Measurements from ENCODE around the gene DNAH7. TPM values are rescaled to one million over a fixed set of nuclear protein-coding genes. Genes with fewer than 3 reads are reported as not detected.

The DNAH7 gene
- total and polyA plus RNA-seq, 2 donors from 2014 or later, result 3.8 to 15.7 TPM

- Histone ChIP-seq H3K4me3 (ENCODE audit: low read length in 3 of 3) (no peak overlapping the region), H3K27ac (ENCODE audit: low read depth in 2 of 2, low read length in 2 of 2) (no peak overlapping the region), H3K9me3 (ENCODE audit: control insufficient read depth in 2 of 3, insufficient read depth in 1 of 3, low read length in 3 of 3) (no peaks in the 10 kb centered on the region), H3K4me1 (ENCODE audit: control insufficient read depth in 2 of 3, insufficient read depth in 2 of 3, low read depth in 1 of 3, low read length in 3 of 3) (no peaks in the 10 kb centered on the region), H3K27me3 (ENCODE audit: control insufficient read depth, insufficient read depth, low read length) (no peaks in the 10 kb centered on the region), H3K36me3 (ENCODE audit: control insufficient read depth in 2 of 3, insufficient read depth in 3 of 3, low read length in 3 of 3) (no peaks in the 10 kb centered on the region), H3K9ac (ENCODE audit: low read length in 3 of 3) (no peak overlapping the region)
- no peak for TF ChIP-seq CTCF (IDR thresholded peaks at IDR 0.05; ENCODE audit: borderline replicate concordance, extremely low read depth, insufficient read depth)
- FAIRE-seq (no peak), DNase-seq (no peak)
- intact Hi-C loops (cut with DNase I), result no loop called here
Observed at GRCh38 chr2:195824478-195824877, 244.2 kb downstream of the DNAH7 start.

GRCh38 chr2:195823206-195823605, 245.4 kb downstream of the DNAH7 start:
- no peaks in the 10 kb centered on the region for H3K36me3 ChIP-seq (ENCODE audit: control insufficient read depth in 2 of 3, insufficient read depth in 3 of 3, low read length in 3 of 3)
- H3K4me3 ChIP-seq (ENCODE audit: low read length in 3 of 3), result no peak overlapping the region
- no peaks in the 10 kb centered on the region for H3K27me3 ChIP-seq (ENCODE audit: control insufficient read depth, insufficient read depth, low read length)
- H3K27ac ChIP-seq (ENCODE audit: low read depth in 2 of 2, low read length in 2 of 2), result no peak overlapping the region
- TF ChIP-seq CTCF (IDR thresholded peaks at IDR 0.05; ENCODE audit: borderline replicate concordance, extremely low read depth, insufficient read depth), result no peak
- H3K9me3 ChIP-seq (ENCODE audit: control insufficient read depth in 2 of 3, insufficient read depth in 1 of 3, low read length in 3 of 3), result no peaks in the 10 kb centered on the region
- no peak overlapping the region for H3K9ac ChIP-seq (ENCODE audit: low read length in 3 of 3)
- DNase-seq (no peak), FAIRE-seq (no peak)
- intact Hi-C loops (cut with DNase I), result no loop called here
- no peaks in the 10 kb centered on the region for H3K4me1 ChIP-seq (ENCODE audit: control insufficient read depth in 2 of 3, insufficient read depth in 2 of 3, low read depth in 1 of 3, low read length in 3 of 3)

GRCh38 chr2:195821566-195821932, 247.1 kb downstream of the DNAH7 start:
- no peak for TF ChIP-seq CTCF (IDR thresholded peaks at IDR 0.05; ENCODE audit: borderline replicate concordance, extremely low read depth, insufficient read depth)
- no peak for DNase-seq

GRCh38 chr2:195820867-195821565, 247.6 kb downstream of the DNAH7 start:
- Histone ChIP-seq H3K36me3 (ENCODE audit: control insufficient read depth in 2 of 3, insufficient read depth in 3 of 3, low read length in 3 of 3) (no peaks in the 10 kb centered on the region), H3K9me3 (ENCODE audit: control insufficient read depth in 2 of 3, insufficient read depth in 1 of 3, low read length in 3 of 3) (no peaks in the 10 kb centered on the region), H3K9ac (ENCODE audit: low read length in 3 of 3) (no peak overlapping the region), H3K4me3 (ENCODE audit: low read length in 3 of 3) (no peak overlapping the region), H3K4me1 (ENCODE audit: control insufficient read depth in 2 of 3, insufficient read depth in 2 of 3, low read depth in 1 of 3, low read length in 3 of 3) (no peaks in the 10 kb centered on the region), H3K27me3 (ENCODE audit: control insufficient read depth, insufficient read depth, low read length) (no peaks in the 10 kb centered on the region), H3K27ac (ENCODE audit: low read depth in 2 of 2, low read length in 2 of 2) (no peak overlapping the region)
- no peak for TF ChIP-seq CTCF (IDR thresholded peaks at IDR 0.05; ENCODE audit: borderline replicate concordance, extremely low read depth, insufficient read depth)
- intact Hi-C loops (cut with DNase I), result no loop called here
- DNase-seq (no peak), FAIRE-seq (no peak)

More at GRCh38 chr2:195821566-195821932, 247.1 kb downstream of the DNAH7 start:
- Histone ChIP-seq H3K27me3 (ENCODE audit: control insufficient read depth, insufficient read depth, low read length) (no peaks in the 10 kb centered on the region), H3K9me3 (ENCODE audit: control insufficient read depth in 2 of 3, insufficient read depth in 1 of 3, low read length in 3 of 3) (no peaks in the 10 kb centered on the region), H3K4me1 (ENCODE audit: control insufficient read depth in 2 of 3, insufficient read depth in 2 of 3, low read depth in 1 of 3, low read length in 3 of 3) (no peaks in the 10 kb centered on the region), H3K36me3 (ENCODE audit: control insufficient read depth in 2 of 3, insufficient read depth in 3 of 3, low read length in 3 of 3) (no peaks in the 10 kb centered on the region), H3K27ac (ENCODE audit: low read depth in 2 of 2, low read length in 2 of 2) (no peak overlapping the region), H3K9ac (ENCODE audit: low read length in 3 of 3) (no peak overlapping the region), H3K4me3 (ENCODE audit: low read length in 3 of 3) (no peak overlapping the region)
- intact Hi-C loops (cut with DNase I), result no loop called here
- FAIRE-seq, result no peak

All from kidney (tissue), 14 donors.